HG02798 (cell line): ENCODE measurements around the gene CAPNS2.

Source experiments
- ATAC-seq: cut with Tn5 transposase; IDR thresholded peaks from one replicate; pipeline ENCODE4 v1.9.1; 2021; ENCODE audit warnings: mild to moderate bottlenecking; ENCODE audit not compliant: unreplicated experiment, poor library complexity

Gene CAPNS2

GRCh38 chr16:55566432-55567175, at the start of gene CAPNS2:
TSS of gene CAPNS2 (plus strand) at chr16:55566684. CDS start at chr16:55566757, 73 bp downstream.
- ATAC-seq = no peak

GRCh38 chr16:55521792-55522191, 44.7 kb upstream of the CAPNS2 start:
- ATAC-seq = no peak

DNA sequence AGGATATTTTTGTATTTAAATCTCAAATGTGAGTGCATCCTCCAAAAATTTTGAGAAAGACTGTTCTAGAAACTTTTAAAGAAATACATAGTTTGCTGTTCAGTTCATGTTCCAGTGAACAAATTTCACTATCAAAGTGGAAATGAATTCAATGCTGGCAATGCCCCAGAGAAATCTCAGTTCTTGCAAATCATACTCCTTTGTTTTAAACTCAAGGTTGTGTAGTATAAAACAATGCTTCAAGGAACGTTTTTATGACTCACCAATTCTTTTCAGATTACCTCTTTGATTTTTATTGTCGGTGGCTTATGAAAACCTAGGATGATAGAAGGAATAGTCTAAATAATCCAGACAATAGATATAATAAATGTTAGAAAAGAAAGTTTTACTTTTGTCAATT, 40.0 kb upstream of the CAPNS2 start:
- ATAC-seq = no peak

DNA sequence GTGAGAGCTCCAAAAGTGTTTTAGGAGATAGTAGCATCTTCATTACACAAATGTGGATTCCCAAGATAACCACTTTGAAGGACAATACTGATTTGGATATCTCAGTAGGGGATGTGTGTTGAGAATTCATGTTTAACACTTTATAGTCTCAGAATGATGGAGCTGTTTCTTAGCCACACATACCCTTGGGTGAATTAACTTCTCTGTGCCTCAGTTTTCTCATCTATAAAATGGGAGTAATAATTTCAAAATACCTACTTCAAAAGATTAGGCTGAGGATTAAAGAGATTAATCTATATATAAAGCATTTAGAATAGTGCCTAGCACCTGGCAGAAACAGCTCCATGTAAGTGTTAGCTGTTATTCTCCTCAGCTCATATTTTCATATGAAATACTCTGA, 38.6 kb upstream of the CAPNS2 start:
- no peak for ATAC-seq

- no peak for ATAC-seq
These were observed 37.5 kb upstream of the CAPNS2 start for GRCh38 chr16:55529018-55529417.

GRCh38 chr16:55530316-55530856, 36.1 kb upstream of the CAPNS2 start:
- ATAC-seq = no peak

- ATAC-seq = no peak
These were observed 34.3 kb upstream of the CAPNS2 start for GRCh38 chr16:55532227-55532626.

DNA sequence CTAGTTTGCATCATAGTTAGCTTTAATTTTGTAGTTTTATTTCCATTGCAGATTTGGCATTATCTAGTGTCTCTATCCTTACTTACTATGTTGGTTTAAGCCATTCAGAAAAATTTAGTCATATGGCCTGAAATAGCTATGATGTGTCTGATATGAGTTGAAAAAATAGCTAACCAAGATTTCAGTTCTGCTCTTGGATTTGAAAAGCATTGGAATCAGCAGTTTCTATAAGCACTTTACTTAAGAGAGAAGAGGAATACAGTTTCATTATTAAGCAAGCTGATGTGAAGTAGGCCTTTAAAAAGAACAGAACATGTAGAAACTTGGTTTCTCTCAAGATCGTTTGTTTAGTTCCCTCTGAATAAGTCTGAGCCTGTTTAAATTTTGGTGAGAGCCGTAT, 31.7 kb upstream of the CAPNS2 start:
- ATAC-seq = no peak

- ATAC-seq = no peak
These were observed 27.4 kb upstream of the CAPNS2 start for GRCh38 chr16:55539049-55539448.

GRCh38 chr16:55539488-55539887, 27.0 kb upstream of the CAPNS2 start:
- ATAC-seq = no peak

GRCh38 chr16:55540221-55540620, 26.3 kb upstream of the CAPNS2 start:
- no peak for ATAC-seq

GRCh38 chr16:55542459-55543082, 23.9 kb upstream of the CAPNS2 start:
- ATAC-seq = no peak

- no peak for ATAC-seq
These were observed 23.0 kb upstream of the CAPNS2 start for GRCh38 chr16:55543472-55543871.

DNA sequence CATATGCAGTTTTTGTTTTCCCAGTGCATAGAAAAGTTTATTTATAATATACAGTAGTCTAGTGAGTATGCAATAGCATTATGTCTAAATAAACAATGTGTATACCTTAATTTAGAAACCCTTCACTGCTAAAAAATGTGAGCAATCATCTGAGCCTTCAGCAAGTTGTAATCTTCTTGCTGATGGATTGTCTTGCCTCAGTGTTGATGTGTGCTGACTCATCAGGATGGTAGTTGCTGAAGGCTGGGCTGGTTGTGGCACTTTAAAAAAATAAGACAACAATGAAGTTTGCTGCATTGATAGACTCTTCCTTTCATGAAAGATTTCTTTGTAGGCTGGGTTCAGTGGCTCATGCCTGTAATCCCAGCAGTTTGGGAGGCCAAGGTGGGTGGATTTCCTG, 13.9 kb upstream of the CAPNS2 start:
- ATAC-seq = no peak

DNA sequence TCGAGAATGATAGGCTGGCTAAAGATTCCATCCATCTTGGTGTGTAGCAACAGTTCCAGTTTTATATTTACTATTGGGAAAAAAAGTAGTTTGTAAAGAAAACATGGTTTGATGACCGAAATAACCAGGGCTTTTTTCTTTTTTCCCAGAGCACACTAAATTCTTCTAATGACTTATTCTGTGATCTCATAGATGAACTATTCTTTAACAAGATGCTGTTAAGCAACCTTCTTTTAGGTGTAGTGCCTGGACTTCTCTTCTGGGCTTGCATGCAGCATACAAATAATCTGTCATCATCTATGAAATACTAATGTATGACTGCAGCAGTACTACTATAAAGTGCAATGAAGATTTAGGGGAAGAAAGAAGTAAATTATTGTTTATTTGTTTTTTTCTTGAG, 11.0 kb upstream of the CAPNS2 start:
- ATAC-seq = no peak

GRCh38 chr16:55557186-55557585, 9.3 kb upstream of the CAPNS2 start:
- ATAC-seq = no peak

DNA sequence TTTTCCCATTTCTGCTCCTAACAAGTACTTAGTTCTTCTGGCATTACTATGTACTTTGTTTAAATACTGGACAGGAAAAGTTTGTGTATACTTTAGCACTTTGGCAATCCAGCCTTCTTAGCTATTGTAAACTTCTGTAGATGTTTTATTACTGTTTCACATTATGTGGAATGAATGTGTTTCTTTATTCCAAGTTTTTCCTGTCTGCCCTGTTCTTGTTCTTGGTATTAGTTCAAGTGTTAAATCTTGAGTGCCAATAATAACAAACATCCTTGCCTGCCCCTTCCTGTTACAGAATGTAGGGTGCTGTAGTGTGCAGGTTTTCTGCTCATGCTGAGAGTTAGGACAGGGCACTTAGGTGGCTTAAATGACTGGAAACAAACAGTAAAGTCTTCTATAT, 7.3 kb upstream of the CAPNS2 start:
- ATAC-seq = no peak

DNA sequence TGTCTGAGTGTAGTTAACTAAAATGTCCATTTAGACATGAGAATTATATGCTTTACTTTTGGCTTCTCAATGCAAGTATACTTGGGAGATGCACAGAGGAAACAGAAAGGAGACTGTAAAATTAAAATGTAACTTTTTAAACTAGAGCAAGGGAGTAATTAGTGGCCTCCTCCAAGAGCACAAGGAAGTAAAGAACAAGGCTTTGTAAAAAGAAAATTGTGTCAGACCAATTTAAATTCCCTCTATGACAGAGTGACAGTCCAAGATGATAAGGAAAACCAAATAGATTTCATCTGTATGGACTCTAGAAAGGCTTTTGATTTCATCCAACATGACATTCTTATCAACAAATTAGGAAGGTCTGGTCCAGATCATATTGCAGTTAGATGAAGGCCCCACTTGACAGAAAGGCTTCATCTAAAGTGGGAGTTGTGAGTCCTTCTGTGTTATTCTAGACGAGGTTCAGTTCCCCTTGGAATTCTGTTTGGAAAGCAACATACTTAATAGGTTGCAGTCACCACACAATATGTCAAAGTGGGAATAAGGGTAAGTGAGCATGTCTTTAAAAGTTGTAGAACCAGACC, 6.5 kb upstream of the CAPNS2 start:
- ATAC-seq = no peak

DNA sequence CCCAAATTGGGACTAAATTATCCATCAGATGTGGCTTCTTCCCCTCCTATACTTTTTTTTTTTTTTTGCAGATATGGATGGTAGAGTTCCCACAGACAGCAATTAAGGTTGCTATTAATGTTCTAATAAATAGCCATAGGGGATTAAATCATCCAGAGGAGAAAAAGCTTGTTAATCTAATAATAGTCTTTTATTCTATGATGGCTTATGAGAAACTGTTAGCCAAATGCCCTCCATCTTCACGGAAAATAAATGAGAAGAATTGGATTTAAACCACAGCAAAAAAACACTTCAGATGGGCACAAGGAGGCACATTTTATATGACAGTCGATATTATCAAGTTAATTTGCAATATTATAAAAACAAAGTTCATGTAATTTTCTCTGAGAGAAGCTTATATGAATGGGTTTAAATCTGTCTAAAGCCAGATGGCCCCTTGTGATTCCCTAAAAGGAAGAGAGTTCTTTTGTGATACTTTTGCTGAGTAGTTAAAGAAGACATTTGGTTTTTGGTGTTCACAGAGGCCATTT, 5.1 kb upstream of the CAPNS2 start:
- ATAC-seq = no peak

- no peak for ATAC-seq
These were observed 3.5 kb upstream of the CAPNS2 start for GRCh38 chr16:55562936-55563335.

DNA sequence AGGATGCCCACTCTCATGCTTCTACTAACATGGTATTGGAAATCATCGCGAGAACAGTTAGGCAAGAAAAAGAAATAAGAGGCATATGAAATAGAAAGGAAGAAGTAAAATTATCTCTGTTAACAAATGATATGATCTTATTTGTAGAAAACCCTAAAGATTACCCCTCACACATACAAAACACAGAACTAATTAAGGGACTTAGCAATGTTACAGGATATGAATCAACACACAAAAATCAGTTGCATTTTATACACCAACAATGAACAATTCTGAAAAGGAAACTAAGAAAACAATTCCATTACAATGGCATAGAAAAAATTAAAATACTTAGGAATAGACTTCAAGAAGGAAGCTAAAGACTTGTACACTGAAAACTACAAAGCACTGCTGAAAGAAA, 2.7 kb upstream of the CAPNS2 start:
- no peak for ATAC-seq
